Measurements from ENCODE around the gene ALDOB.
A peak's percentile ranks its signal among the peaks of the same experiment; 100 is the strongest.

The ALDOB gene

GRCh38 chr9:101427358-101427757 lies 8.2 kb downstream of the ALDOB start:
- DNase-seq (ENCODE audit: low read depth, low spot score), result no peak

DNA sequence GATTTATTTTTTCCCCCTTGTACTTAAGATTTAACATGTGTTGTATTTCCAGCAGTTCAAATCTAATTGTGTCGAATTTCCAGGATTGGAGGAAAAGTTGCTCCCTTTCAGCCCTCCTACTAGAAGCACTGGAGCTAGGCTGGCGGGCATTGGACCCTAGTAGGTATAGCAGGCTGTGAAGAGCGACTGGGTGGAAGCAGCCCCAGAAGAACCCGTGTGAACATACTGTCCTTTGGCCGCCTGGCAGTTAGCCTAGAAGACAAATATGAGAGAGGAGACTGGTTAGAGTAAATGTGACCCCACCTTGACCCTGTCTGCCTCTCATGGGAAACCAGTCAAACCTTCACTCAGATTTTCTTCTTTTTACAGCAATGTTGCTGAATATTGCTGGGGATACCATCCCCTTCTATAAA lies 13.9 kb downstream of the ALDOB start:
- DNase-seq (ENCODE audit: low read depth, low spot score), result no peak

- no peak for DNase-seq (ENCODE audit: low read depth, low spot score)
These were observed 15.7 kb downstream of the ALDOB start for GRCh38 chr9:101419863-101420262.

GRCh38 chr9:101418518-101419430 lies 16.8 kb downstream of the ALDOB start:
- no peak for DNase-seq (ENCODE audit: low read depth, low spot score)

- DNase-seq (ENCODE audit: low read depth, low spot score), result no peak
These were observed 17.6 kb downstream of the ALDOB start for GRCh38 chr9:101417977-101418376.

DNA sequence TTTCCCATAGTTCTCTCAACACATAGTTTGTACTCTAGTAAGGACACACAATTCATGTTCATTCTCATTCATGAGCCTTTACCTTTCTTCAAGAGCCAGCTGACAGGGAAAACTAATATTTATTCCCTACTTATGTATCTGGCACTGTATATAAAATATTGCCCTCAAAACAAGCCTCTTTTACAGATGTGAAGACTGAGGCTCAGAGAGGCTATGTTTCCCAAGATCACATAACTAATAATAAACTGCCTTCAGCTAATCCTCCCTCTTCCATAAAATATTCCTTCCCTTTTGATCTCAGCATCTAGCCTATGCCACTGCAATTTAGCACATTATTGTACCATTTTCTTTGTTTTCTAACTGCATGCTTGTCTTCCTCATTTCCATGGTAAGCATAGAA lies 18.2 kb downstream of the ALDOB start:
- DNase-seq (ENCODE audit: low read depth, low spot score), result no peak

- DNase-seq (ENCODE audit: low read depth, low spot score), result no peak
These were observed 20.0 kb downstream of the ALDOB start for GRCh38 chr9:101415578-101415977.

GRCh38 chr9:101414839-101415238 lies 20.7 kb downstream of the ALDOB start:
- DNase-seq (ENCODE audit: low read depth, low spot score), result no peak

- no peak for DNase-seq (ENCODE audit: low read depth, low spot score)
These were observed 26.5 kb downstream of the ALDOB start for GRCh38 chr9:101409079-101409477.

DNA sequence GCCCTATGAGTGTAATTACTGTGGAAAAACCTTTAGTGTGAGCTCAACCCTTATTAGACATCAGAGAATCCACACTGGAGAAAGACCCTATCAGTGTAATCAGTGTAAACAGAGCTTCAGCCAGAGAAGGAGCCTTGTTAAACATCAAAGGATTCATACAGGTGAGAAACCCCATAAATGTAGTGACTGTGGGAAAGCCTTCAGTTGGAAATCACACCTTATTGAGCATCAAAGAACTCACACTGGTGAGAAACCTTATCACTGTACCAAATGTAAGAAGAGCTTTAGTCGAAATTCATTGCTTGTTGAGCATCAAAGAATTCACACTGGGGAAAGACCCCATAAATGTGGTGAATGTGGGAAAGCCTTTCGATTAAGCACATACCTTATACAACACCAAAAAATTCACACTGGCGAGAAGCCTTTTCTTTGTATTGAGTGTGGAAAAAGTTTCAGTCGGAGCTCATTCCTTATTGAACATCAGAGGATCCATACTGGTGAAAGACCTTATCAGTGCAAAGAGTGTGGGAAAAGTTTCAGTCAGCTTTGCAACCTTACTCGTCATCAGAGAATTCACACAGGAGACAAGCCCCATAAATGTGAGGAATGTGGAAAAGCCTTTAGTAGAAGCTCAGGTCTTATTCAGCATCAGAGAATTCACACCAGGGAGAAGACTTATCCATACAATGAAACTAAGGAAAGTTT lies 27.0 kb downstream of the ALDOB start:
- DNase-seq (ENCODE audit: low read depth, low spot score), result no peak

DNA sequence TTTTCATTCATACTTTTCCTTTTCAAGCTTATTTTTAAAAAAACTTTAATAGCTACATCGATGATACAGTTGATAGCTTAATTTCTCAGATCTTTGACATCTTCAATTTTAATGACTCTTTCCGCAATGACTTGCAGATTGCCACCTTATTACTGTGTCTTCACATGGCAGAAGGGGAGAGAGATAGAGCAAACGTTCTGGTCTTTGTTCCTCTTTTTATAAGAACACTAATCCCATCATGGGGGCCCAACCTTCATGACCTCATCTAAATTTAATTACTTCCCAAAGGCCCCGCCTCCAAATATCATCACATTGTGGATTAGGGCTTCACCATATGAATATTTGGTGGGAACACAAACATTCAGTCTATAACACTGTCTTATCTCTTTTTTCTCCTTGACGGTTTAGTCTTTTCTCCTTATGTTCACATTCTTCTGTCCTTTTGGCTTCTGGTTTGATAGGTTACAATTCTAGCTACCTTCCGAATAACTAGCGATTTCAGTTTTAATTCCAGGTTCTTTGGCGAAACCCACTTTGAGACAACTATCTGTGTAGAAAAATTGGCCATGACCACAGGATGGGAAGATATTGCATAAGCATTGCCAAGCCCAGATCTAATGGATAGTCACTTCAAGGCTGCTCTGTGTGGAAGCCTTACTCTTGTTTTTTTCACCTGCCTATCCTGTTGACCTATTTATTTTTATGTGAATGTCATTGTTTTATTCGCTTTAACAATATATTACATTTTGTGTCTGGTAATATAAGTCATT lies 31.9 kb downstream of the ALDOB start:
- no peak for DNase-seq (ENCODE audit: low read depth, low spot score)

GRCh38 chr9:101400120-101400519 lies 35.5 kb downstream of the ALDOB start:
- DNase-seq (ENCODE audit: low read depth, low spot score), result no peak

DNA sequence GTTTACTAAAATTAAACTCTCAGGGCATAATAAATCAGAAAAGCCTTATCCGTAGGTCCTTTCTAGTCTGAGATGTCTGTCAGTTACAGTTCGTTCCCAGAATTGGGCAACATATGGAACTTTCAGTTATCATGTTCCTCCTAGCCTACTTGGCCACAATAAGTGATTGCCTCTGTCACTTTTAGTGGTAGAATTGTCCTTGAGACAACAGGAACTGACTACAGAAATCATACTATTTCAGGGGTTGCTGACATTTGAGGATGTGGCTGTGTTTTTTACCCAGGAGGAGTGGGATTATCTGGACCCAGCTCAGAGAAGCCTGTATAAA lies 36.0 kb downstream of the ALDOB start:
- no peak for DNase-seq (ENCODE audit: low read depth, low spot score)

DNA sequence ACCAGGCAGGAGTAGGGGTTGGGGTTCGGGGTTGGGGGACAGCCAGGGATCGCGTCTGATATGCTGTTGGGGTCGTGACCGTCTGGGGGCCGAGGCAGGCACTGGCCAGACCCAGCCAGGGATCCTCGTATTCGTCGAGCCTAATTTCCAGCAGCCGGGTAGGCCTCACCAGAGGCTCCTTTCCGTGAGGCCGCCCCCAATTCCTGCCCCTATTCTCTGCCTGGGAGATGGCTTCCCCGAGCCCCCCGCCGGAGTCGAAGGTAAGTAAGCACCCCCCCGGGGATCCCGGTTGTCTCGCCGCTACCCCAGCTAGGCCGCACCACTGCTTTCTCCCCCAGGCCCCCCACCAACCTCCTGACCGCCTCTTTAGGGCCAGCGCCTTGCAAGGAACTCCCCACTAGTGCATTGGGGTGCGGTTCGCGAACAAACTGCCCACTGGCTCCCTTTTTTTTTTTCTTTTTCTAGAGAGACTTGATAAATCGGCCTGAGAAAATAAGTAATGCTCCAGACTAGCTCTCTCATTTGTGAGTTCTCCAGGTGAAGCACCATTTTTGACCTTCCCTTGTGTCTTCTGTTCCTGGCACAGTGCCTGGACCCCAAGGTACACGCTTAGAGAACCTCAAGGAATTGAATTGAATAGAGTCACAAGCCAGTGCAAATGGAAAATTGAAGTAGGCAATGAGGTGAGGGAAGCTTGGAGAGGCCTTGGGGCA lies 36.5 kb downstream of the ALDOB start:
- no peak for DNase-seq (ENCODE audit: low read depth, low spot score)

DNA sequence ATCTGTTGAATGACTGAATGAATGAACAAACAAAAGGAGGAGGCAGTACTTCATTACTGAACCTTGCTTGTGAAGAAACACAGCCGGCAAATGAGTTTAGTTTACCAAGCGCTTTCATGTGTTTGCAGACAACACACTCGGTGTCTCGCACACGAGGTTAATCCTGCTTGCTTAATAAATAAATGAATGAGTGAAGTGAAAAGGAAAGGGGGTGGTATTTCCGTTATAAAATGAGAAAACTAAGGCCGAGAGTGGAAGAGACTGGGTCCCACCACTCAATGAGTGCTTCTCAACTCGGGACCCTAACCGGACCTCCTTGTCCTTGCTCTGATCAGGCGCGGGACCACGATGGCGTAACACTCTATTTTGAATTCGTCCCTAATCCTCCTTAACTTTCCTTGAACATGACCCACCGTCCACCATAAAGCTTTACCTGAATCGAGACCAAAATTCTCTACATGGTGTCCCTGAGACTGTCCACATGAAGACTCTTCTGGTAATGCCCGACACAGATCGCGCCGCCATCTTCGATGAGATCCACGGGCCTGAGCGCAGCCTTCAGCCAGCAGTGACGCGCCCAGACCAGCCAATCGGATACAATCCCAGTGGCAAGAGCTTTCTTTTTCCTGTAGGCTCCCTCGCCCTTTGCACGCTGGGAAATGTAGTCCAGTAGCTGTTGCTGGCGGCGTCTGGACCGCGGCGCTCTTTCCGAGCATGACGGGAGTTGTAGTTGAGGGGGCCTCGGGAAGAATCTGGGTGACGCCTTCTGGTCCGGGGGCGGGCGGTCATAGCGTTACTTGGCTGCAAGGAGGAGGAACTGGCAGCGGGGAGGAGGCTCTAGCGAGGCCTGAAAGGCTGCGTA lies 37.3 kb downstream of the ALDOB start, which contains the start of the genes MRPL50 and ZNF189:
TSS of gene MRPL50 (minus strand) at position 551 of the 862 bp plus-strand sequence. CDS start at position 525, 26 bp downstream.
TSS of gene ZNF189 (plus strand) at position 784 of the 862 bp plus-strand sequence. CDS start 306 bp downstream, outside the sequence.
- peak; percentile 94 for DNase-seq (ENCODE audit: low read depth, low spot score)

DNA sequence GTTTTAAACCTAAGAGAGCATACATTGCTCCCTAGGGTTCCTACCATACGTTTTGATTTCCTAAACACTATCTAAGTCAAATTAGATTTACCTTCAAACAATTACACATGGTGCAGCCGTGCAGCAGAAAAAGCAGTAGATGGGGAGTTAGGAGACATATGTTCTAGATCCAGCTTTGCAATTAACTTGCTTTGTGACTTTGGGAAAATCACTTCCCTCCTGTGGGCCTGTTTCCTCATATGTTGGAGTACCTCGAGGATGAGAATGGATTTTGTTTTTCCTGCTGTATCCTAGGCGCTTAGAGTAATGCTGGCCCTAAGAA lies 37.9 kb downstream of the ALDOB start:
- no peak for DNase-seq (ENCODE audit: low read depth, low spot score)

- DNase-seq (ENCODE audit: low read depth, low spot score), result no peak
These were observed 40.9 kb downstream of the ALDOB start for GRCh38 chr9:101394687-101395086.

DNA sequence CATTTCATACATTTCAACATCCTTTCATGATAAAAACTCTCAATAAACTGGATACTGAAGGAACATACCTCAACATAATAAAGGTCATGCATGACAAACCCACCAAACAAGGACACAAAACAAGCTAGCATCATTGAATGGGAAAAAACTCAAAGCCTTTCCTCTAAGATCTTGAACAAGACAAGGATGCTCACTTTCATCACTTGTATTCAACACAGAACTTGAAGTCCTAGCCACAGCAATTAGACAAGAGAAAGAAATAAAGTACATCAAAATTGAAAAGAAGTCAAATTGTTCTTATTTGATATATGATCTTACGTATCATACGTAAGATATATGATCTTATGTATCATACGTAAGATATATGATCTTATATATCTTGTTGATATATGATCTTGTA lies 42.4 kb downstream of the ALDOB start:
- no peak for DNase-seq (ENCODE audit: low read depth, low spot score)

DNA sequence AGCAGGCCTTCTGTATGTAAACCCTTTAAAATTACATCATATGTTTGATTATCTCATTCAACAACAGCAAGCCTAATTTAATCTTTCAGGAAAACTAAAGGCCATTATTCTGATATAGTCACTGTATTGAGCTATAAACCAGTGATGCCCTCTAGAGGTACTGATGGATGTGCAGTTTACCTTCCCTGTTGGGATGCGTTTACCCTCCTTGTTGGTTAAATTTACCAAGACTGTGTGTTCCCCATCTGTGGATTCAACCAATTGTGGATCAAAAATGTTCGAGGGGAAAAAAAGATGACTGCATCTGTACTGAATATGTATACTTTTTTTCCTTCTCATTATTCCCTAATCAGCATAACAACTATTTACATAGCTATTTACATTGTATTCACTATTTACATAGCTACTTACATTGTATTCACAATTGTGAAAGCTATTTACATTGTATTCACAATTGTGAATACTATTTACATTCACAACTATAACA lies 47.0 kb downstream of the ALDOB start:
- DNase-seq (ENCODE audit: low read depth, low spot score), result no peak

GRCh38 chr9:101387871-101388506 lies 47.6 kb downstream of the ALDOB start:
- DNase-seq (ENCODE audit: low read depth, low spot score), result no peak
